ENCODE data around the gene EHBP1L1. TPM values are rescaled to one million over a fixed set of nuclear protein-coding genes. Genes with fewer than 3 reads are reported as not detected.
A peak's percentile ranks its signal among the peaks of the same experiment; 100 is the strongest.

Gene EHBP1L1
- polyA plus RNA-seq, 3 donors = 29.6 to 507 (median 42.6) TPM

DNA sequence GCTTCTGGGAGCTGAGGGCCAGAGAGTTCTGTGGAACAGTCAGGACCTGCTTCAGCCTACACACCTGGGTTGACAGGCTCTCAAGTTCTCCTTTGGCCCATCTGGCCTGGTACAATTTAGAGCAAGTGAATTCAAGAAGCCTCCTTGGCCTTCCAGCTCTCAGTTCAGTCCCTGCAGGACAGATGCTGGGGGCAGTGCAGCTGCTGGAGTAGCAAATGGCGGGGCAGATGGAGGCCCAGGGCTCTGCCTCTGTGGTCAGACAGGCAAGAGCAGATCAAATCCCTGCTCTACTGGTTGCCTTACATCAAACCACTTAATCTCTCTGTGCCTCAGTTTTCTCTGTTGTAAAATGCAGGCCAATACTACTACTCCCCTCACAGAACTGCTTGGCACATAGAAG, 28.4 kb downstream of the EHBP1L1 start:
- no peak for DNase-seq
- Histone ChIP-seq H3K4me3 (replicated peaks in 1 of 3; ENCODE audit: low read depth in 2 of 3, low read length in 3 of 3) (no peak overlapping the region), H4K20me1 (ENCODE audit: insufficient read depth, low read length) (peaks cover 97% of the 10 kb centered on the region), H3K9me3 (replicated peaks in 1 of 2; ENCODE audit: control insufficient read depth in 1 of 2, insufficient read depth in 1 of 2, low read length in 2 of 2) (no peaks in the 10 kb centered on the region), H2AFZ (ENCODE audit: insufficient read depth, low read depth, low read length, poor library complexity, severe bottlenecking) (no peak overlapping the region), H3K4me2 (replicated peaks; ENCODE audit: extremely low read depth, low read length, poor library complexity, severe bottlenecking) (no peak overlapping the region), H3K27me3 (ENCODE audit: control insufficient read depth in 2 of 2, insufficient read depth in 2 of 2, low read length in 2 of 2) (no peaks in the 10 kb centered on the region), H3K9ac (ENCODE audit: insufficient read depth, low read length, poor library complexity, severe bottlenecking) (no peak overlapping the region), H3K4me1 (ENCODE audit: control insufficient read depth in 1 of 2, insufficient read depth in 2 of 2, low read length in 2 of 2) (peaks cover 0 to 4% of the 10 kb centered on the region in 2 donors), H3K79me2 (ENCODE audit: insufficient read depth, low read length) (peaks cover 37% of the 10 kb centered on the region), H3K27ac (ENCODE audit: low read depth in 1 of 2, low read length in 2 of 2) (no peak overlapping the region), H3K36me3 (replicated peaks in 1 of 2; ENCODE audit: control insufficient read depth in 1 of 2, insufficient read depth in 2 of 2, low read length in 2 of 2) (peaks cover 84 to 100% of the 10 kb centered on the region in 2 donors)
- TF ChIP-seq, protein P1, sequence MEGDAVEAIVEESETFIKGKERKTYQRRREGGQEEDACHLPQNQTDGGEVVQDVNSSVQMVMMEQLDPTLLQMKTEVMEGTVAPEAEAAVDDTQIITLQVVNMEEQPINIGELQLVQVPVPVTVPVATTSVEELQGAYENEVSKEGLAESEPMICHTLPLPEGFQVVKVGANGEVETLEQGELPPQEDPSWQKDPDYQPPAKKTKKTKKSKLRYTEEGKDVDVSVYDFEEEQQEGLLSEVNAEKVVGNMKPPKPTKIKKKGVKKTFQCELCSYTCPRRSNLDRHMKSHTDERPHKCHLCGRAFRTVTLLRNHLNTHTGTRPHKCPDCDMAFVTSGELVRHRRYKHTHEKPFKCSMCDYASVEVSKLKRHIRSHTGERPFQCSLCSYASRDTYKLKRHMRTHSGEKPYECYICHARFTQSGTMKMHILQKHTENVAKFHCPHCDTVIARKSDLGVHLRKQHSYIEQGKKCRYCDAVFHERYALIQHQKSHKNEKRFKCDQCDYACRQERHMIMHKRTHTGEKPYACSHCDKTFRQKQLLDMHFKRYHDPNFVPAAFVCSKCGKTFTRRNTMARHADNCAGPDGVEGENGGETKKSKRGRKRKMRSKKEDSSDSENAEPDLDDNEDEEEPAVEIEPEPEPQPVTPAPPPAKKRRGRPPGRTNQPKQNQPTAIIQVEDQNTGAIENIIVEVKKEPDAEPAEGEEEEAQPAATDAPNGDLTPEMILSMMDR (IDR thresholded peaks at IDR 0.05) = no peak
- H3K27ac Mint-ChIP-seq = peak overlapping the region in 1 of 7 donors; percentile 41
- WGBS (ENCODE audit: insufficient coverage) = 100% methylated on average over 1 of the region's 1 CpG
- H3K27me3 Mint-ChIP-seq (ENCODE audit: low read depth in 3 of 3) = no peaks in the 10 kb centered on the region
- H3K4me1 Mint-ChIP-seq = peaks cover 3% of the 10 kb centered on the region
- peaks cover 0 to 2% (median 0%) of the 10 kb centered on the region in 7 donors for H3K9me3 Mint-ChIP-seq
- no peak overlapping the region for H3K4me3 Mint-ChIP-seq
- peaks cover 78 to 93% of the 10 kb centered on the region in 2 donors for H3K36me3 Mint-ChIP-seq
- intact Hi-C loops (cut with micrococcal nuclease) = no loop called here

DNA sequence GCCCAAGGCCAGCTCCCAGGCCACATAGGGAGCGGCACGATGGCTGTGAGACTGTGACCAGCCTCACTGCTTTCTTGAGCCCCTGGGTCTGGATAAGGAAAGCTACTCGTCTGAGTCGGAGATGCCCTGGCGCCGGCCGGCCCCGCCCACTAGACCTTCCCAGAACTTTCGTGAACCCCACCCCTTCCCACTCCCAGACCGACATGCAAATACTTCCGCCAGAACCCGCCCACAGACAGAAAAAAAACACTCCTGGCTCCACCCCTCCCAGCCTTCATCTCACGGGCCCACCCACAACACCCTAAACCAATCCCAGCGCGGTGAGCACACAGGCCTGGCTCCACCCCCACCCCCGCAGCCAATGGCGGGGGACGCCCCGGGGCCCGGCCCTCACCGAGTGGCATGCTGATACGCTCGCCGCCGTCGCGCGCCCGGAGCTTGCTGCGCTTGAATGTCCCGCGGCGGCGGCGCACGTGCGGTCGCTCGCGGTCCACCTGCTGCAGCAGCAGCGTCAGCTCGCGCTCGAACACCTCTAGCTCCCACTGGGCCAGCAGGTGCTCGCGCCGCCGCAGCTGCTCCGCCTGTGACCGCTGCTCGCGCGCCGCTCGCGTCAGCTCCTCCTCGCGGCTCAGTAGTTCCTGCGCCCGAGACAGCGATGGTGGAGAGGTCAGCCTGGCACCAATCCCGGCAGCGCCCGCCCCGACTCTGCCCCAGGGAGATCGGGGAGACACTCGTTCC, 31.2 kb downstream of the EHBP1L1 start:
- DNase-seq = no peak
- Histone ChIP-seq H2AFZ (ENCODE audit: insufficient read depth, low read depth, low read length, poor library complexity, severe bottlenecking) (no peak overlapping the region), H3K9me3 (replicated peaks in 1 of 2; ENCODE audit: control insufficient read depth in 1 of 2, insufficient read depth in 1 of 2, low read length in 2 of 2) (no peaks in the 10 kb centered on the region), H3K4me2 (replicated peaks; ENCODE audit: extremely low read depth, low read length, poor library complexity, severe bottlenecking) (no peak overlapping the region), H3K36me3 (replicated peaks in 1 of 2; ENCODE audit: control insufficient read depth in 1 of 2, insufficient read depth in 2 of 2, low read length in 2 of 2) (peaks cover 72 to 85% of the 10 kb centered on the region in 2 donors), H3K9ac (ENCODE audit: insufficient read depth, low read length, poor library complexity, severe bottlenecking) (no peak overlapping the region), H3K79me2 (ENCODE audit: insufficient read depth, low read length) (peaks cover 65% of the 10 kb centered on the region), H4K20me1 (ENCODE audit: insufficient read depth, low read length) (peaks cover 100% of the 10 kb centered on the region), H3K4me3 (replicated peaks in 1 of 3; ENCODE audit: low read depth in 2 of 3, low read length in 3 of 3) (no peak overlapping the region), H3K4me1 (ENCODE audit: control insufficient read depth in 1 of 2, insufficient read depth in 2 of 2, low read length in 2 of 2) (peaks cover 25 to 32% of the 10 kb centered on the region in 2 donors), H3K27me3 (ENCODE audit: control insufficient read depth in 2 of 2, insufficient read depth in 2 of 2, low read length in 2 of 2) (no peaks in the 10 kb centered on the region), H3K27ac (ENCODE audit: low read depth in 1 of 2, low read length in 2 of 2) (no peak overlapping the region)
- TF ChIP-seq, protein P1 (IDR thresholded peaks at IDR 0.05) = no peak
- Mint-ChIP-seq H3K27me3 (ENCODE audit: low read depth in 3 of 3) (no peaks in the 10 kb centered on the region), H3K9me3 (peaks cover 0 to 2% (median 0%) of the 10 kb centered on the region in 7 donors), H3K4me1 (peaks cover 27% of the 10 kb centered on the region), H3K36me3 (peaks cover 77 to 90% of the 10 kb centered on the region in 2 donors), H3K4me3 (no peak overlapping the region), H3K27ac (peak overlapping the region in 1 of 7 donors; percentile 46)
- 95% methylated on average over 61 of the region's 67 CpGs for WGBS (ENCODE audit: insufficient coverage)
- intact Hi-C loops (cut with micrococcal nuclease) = no loop called here
